OCI-LY1 (cell line): ENCODE measurements around the gene FAM53B.

Experiments
- CTCF ChIP-seq: fragments of 200-600 bp; sonication (generic), shearing (Covaris generic); IDR thresholded peaks from 2 replicates; pipeline ENCODE4 v1.5.1; 2017; ENCODE audit warnings: mild to moderate bottlenecking, antibody characterized with exemption, low read length, moderate library complexity, mixed read lengths
- EZH2 ChIP-seq: fragments of 200-600 bp; sonication (generic), shearing (Covaris generic); IDR thresholded peaks from 2 replicates; pipeline ENCODE4 v1.8.0; 2017; ENCODE audit warnings: borderline replicate concordance, mixed run types, mild to moderate bottlenecking, antibody characterized with exemption, low read length, moderate library complexity, mixed read lengths

GRCh38 chr10:124694481-124695220 lies 49.5 kb downstream of the FAM53B start:
- TF ChIP-seq EZH2 (no peak), CTCF (no peak)
